H1 (cell line): Measurements from ENCODE around the gene FGF21. TPM values are rescaled to one million over a fixed set of nuclear protein-coding genes. Genes with fewer than 3 reads are reported as not detected.
A peak's percentile ranks its signal among the peaks of the same experiment; 100 is the strongest.

ENCODE experiments used
- CTCF ChIA-PET: fragments of 300-600 bp; sonication (Branson Sonifier 250); formaldehyde crosslinking; loops from one replicate; lab custom pipeline; 2021; ENCODE audit not compliant: partially characterized antibody; lab: Charles Lee
- POLR2A ChIA-PET: fragments of 300-600 bp; sonication (Branson Sonifier 250); formaldehyde crosslinking; loops from one replicate; lab custom pipeline; 2021; ENCODE audit warnings: inconsistent platforms; ENCODE audit not compliant: partially characterized antibody; lab: Charles Lee
- DNase-seq, 2 experiments: peaks; one replicate each; pipeline versions ENCODE4 v3.0.0 to v3.0.0-alpha.2; 2010 to 2022; ENCODE audit warnings: low spot score in 2 of 2, low read depth in 1 of 2, mixed read lengths in 1 of 2
- FAIRE-seq: peaks from 2 replicates; lab custom pipeline; 2011; peaks lifted over from hg19 to GRCh38; lab: Jason Lieb, UNC
- H2AFZ ChIP-seq: 2 replicates; pipeline ENCODE4 v1.8.1; 2012; ENCODE audit warnings: low read length, inconsistent platforms
- H2AK5ac ChIP-seq: 2 replicates; pipeline ENCODE4 v1.6.1; 2013; ENCODE audit warnings: low read depth, low read length
- H2BK120ac ChIP-seq: replicated peaks from 2 replicates; pipeline ENCODE3; 2013; ENCODE audit warnings: low read depth, low read length, inconsistent platforms
- H2BK12ac ChIP-seq: 2 replicates; pipeline ENCODE4 v1.6.1; 2013; ENCODE audit warnings: low read depth, low read length
- H2BK15ac ChIP-seq: 2 replicates; pipeline ENCODE4 v1.6.1; 2013; ENCODE audit warnings: low read length
- H2BK20ac ChIP-seq: 2 replicates; pipeline ENCODE4 v1.6.1; 2013; ENCODE audit warnings: low read length
- H2BK5ac ChIP-seq: 2 replicates; pipeline ENCODE4 v1.6.1; 2013; ENCODE audit warnings: low read depth, low read length
- H3K14ac ChIP-seq: 2 replicates; pipeline ENCODE4 v1.6.1; 2013; ENCODE audit warnings: inconsistent platforms; ENCODE audit not compliant: insufficient read length
- H3K18ac ChIP-seq: 2 replicates; pipeline ENCODE4 v1.6.1; 2013; ENCODE audit warnings: low read length; ENCODE audit errors: extremely low read depth
- H3K23ac ChIP-seq: 2 replicates; pipeline ENCODE4 v1.6.1; 2013; ENCODE audit warnings: inconsistent platforms; ENCODE audit not compliant: insufficient read length
- H3K23me2 ChIP-seq: 2 replicates; pipeline ENCODE4 v1.6.1; 2013; ENCODE audit warnings: low read depth, low read length
- H3K27ac ChIP-seq: 2 replicates; pipeline ENCODE4 v1.6.1; 2011; ENCODE audit warnings: low read depth, low read length, inconsistent platforms
- H3K27me3 ChIP-seq, 4 experiments: replicated peaks in 1 of 4; 1 replicate in 1 of 4; 2 replicates in 3 of 4; pipeline versions ENCODE4 v1.6.1 to v1.8.1; 2011 to 2013; ENCODE audit warnings: low read length in 3 of 4, mild to moderate bottlenecking in 3 of 4, inconsistent platforms in 2 of 4, mixed read lengths in 2 of 4, moderate library complexity in 1 of 4; ENCODE audit not compliant: control insufficient read depth in 3 of 4, insufficient read depth in 3 of 4; ENCODE audit errors: extremely low read depth in 1 of 4
- H3K36me3 ChIP-seq, 4 experiments: 2 replicates each; pipeline versions ENCODE4 v1.6.1 to v1.8.1; 2011 to 2013; ENCODE audit warnings: mild to moderate bottlenecking in 4 of 4, low read length in 3 of 4, moderate library complexity in 2 of 4, control low read depth in 1 of 4, inconsistent platforms in 1 of 4; ENCODE audit not compliant: insufficient read depth in 4 of 4, control insufficient read depth in 2 of 4
- H3K4ac ChIP-seq: replicated peaks from 2 replicates; pipeline ENCODE3; 2013; ENCODE audit warnings: low read length, low read depth, mixed read lengths, inconsistent platforms; ENCODE audit not compliant: insufficient read length
- H3K4me1 ChIP-seq, 4 experiments: replicated peaks in 1 of 4; 1 replicate in 1 of 4; 2 replicates in 3 of 4; pipeline versions ENCODE4 v1.6.1 to v1.8.1; 2011 to 2013; ENCODE audit warnings: low read length in 3 of 4, inconsistent platforms in 2 of 4, mixed read lengths in 1 of 4; ENCODE audit not compliant: insufficient read depth in 4 of 4, control insufficient read depth in 3 of 4
- H3K4me2 ChIP-seq, 2 experiments: 2 replicates each; pipeline versions ENCODE4 v1.6.1 to v1.8.1; 2011 to 2013; ENCODE audit warnings: low read depth in 2 of 2, low read length in 2 of 2, control low read depth in 1 of 2, inconsistent platforms in 1 of 2, mild to moderate bottlenecking in 1 of 2; ENCODE audit not compliant: insufficient read depth in 1 of 2
- H3K4me3 ChIP-seq, 4 experiments: fragments of 200-600, 300-600 bp in 1 of 4; sonication (generic), shearing (Covaris generic), sonication (Bioruptor Twin) in 1 of 4; 2 replicates each; pipeline versions ENCODE4 v1.5.1 to v1.8.1; 2011 to 2016; ENCODE audit warnings: low read length in 4 of 4, low read depth in 3 of 4, control low read depth in 2 of 4, inconsistent platforms in 2 of 4, mild to moderate bottlenecking in 2 of 4, mixed read lengths in 1 of 4, moderate library complexity in 1 of 4; ENCODE audit not compliant: insufficient read depth in 2 of 4; ENCODE audit errors: extremely low read depth in 1 of 4
- H3K56ac ChIP-seq: replicated peaks from 2 replicates; pipeline ENCODE3; 2013; ENCODE audit warnings: low read depth, mild to moderate bottlenecking, mixed read lengths, low read length, inconsistent platforms; ENCODE audit not compliant: insufficient read length
- H3K79me1 ChIP-seq: 2 replicates; pipeline ENCODE4 v1.6.1; 2013; ENCODE audit warnings: low read depth, low read length, control low read depth
- H3K79me2 ChIP-seq, 2 experiments: 2 replicates each; pipeline versions ENCODE4 v1.6.1 to v1.8.1; 2012 to 2013; ENCODE audit warnings: low read length in 2 of 2, mild to moderate bottlenecking in 2 of 2, inconsistent platforms in 1 of 2; ENCODE audit not compliant: insufficient read depth in 2 of 2, control insufficient read depth in 1 of 2
- H3K9ac ChIP-seq, 4 experiments: replicated peaks in 1 of 4; 1 replicate in 1 of 4; 2 replicates in 3 of 4; pipeline versions ENCODE4 v1.6.1 to v1.8.1; 2011 to 2013; ENCODE audit warnings: low read depth in 3 of 4, low read length in 3 of 4, control low read depth in 2 of 4, mild to moderate bottlenecking in 2 of 4, moderate library complexity in 2 of 4, inconsistent platforms in 1 of 4; ENCODE audit errors: extremely low read depth in 1 of 4
- H3K9me3 ChIP-seq, 2 experiments: 2 replicates each; pipeline versions ENCODE4 v1.6.1 to v1.8.1; 2012 to 2013; ENCODE audit warnings: mild to moderate bottlenecking in 2 of 2, moderate library complexity in 2 of 2, control low read depth in 1 of 2, inconsistent platforms in 1 of 2, low read depth in 1 of 2, low read length in 1 of 2, mixed read lengths in 1 of 2; ENCODE audit not compliant: insufficient read depth in 2 of 2
- H4K20me1 ChIP-seq, 2 experiments: replicated peaks in 1 of 2; 2 replicates each; pipeline versions ENCODE3 to v1.8.1; 2011 to 2013; ENCODE audit warnings: inconsistent platforms in 2 of 2, low read length in 2 of 2, mild to moderate bottlenecking in 1 of 2; ENCODE audit not compliant: insufficient read depth in 2 of 2, control insufficient read depth in 1 of 2
- H4K5ac ChIP-seq: 2 replicates; pipeline ENCODE4 v1.6.1; 2013; ENCODE audit warnings: low read length, low read depth, mixed read lengths, inconsistent platforms; ENCODE audit not compliant: insufficient read length
- H4K8ac ChIP-seq: 2 replicates; pipeline ENCODE4 v1.8.0; 2013; ENCODE audit warnings: mild to moderate bottlenecking, moderate library complexity, low read length, inconsistent platforms; ENCODE audit not compliant: insufficient read depth; ENCODE audit errors: extremely low read depth
- H4K91ac ChIP-seq: replicated peaks from 2 replicates; pipeline ENCODE3; 2013; ENCODE audit warnings: low read length, mixed read lengths, inconsistent platforms; ENCODE audit not compliant: insufficient read length
- CTCF ChIP-seq, 3 experiments: IDR thresholded peaks; 1 replicate in 2 of 3; 2 replicates in 1 of 3; pipeline versions ENCODE4 v1.5.1 to v1.6.1; 2011; ENCODE audit warnings: low read length in 3 of 3, mild to moderate bottlenecking in 3 of 3, inconsistent platforms in 2 of 3, low read depth in 1 of 3, moderate library complexity in 1 of 3; ENCODE audit not compliant: insufficient read depth in 1 of 3; ENCODE audit errors: control extremely low read depth in 1 of 3
- EZH2 ChIP-seq: fragments of 200-600 bp; sonication (generic); IDR thresholded peaks from 2 replicates; pipeline ENCODE4 v1.7.1; 2012; ENCODE audit warnings: low read depth, mild to moderate bottlenecking, moderate library complexity, low read length, inconsistent platforms; ENCODE audit not compliant: severe bottlenecking
- FOSL1 ChIP-seq: IDR thresholded peaks from 2 replicates; pipeline ENCODE4 v1.6.1; 2011; ENCODE audit warnings: mild to moderate bottlenecking, low read depth, low read length, moderate library complexity; ENCODE audit not compliant: insufficient read depth
- GTF2F1 ChIP-seq: IDR thresholded peaks from 2 replicates; pipeline ENCODE4 v1.6.1; 2012; ENCODE audit warnings: low read depth, low read length, improper control_type of control experiment, borderline replicate concordance
- KDM1A ChIP-seq: fragments of 200-600, 300-600 bp; sonication (generic); IDR thresholded peaks from 2 replicates; pipeline ENCODE4 v1.7.1; 2016; ENCODE audit warnings: mild to moderate bottlenecking, low read length, borderline replicate concordance
- SP2 ChIP-seq: IDR thresholded peaks from 2 replicates; pipeline ENCODE4 v1.6.1; 2012; ENCODE audit warnings: mild to moderate bottlenecking, low read length, inconsistent platforms
- SRF ChIP-seq: IDR thresholded peaks from 2 replicates; pipeline ENCODE4 v1.6.1; 2011; ENCODE audit warnings: mild to moderate bottlenecking, low read depth, low read length, moderate library complexity
- TAF1 ChIP-seq: IDR thresholded peaks from 2 replicates; pipeline ENCODE4 v1.6.1; 2011; ENCODE audit warnings: mild to moderate bottlenecking, low read depth, low read length
- TBP ChIP-seq: IDR thresholded peaks from 2 replicates; pipeline ENCODE4 v1.6.1; 2011; ENCODE audit warnings: low read depth, low read length, improper control_type of control experiment
- USF2 ChIP-seq: IDR thresholded peaks from 2 replicates; pipeline ENCODE4 v1.6.1; 2011; ENCODE audit warnings: low read length, improper control_type of control experiment
- WGBS, 2 experiments: shearing (Covaris generic) in 1 of 2; methylation state at CpG; one replicate each; pipeline versions ENCODE4 v1.1.6 to v1.1.7; 2013 to 2015; ENCODE audit warnings: low lambda C conversion rate in 2 of 2, mixed read lengths in 2 of 2, inconsistent platforms in 1 of 2, low coverage in 1 of 2, missing lambda C conversion rate in 1 of 2; ENCODE audit not compliant: insufficient replicate concordance in 2 of 2, insufficient coverage in 1 of 2, insufficient read length in 1 of 2; ENCODE audit errors: extremely low coverage in 1 of 2, missing lambda C conversion rate in 1 of 2; 5-methylcytosine and 5-hydroxymethylcytosine counted together
- polyA plus RNA-seq, 7 experiments: library from polyadenylated mRNA; depleted of rRNA in 3 of 7; stranded (reverse) in 5 of 7; unstranded in 2 of 7; fragments of >200 nt in 5 of 7; fragments of 200-250 nt in 2 of 7; gene quantifications; 1 replicate in 5 of 7; 2 replicates in 1 of 7; 4 replicates in 1 of 7; pipeline versions ENCODE4 v1.2.1 to v1.2.3, GENCODE V29; 2011 to 2013; ENCODE audit warnings: missing spikeins in 2 of 7, mixed read lengths in 2 of 7
- total RNA-seq: library from RNA; stranded (reverse); fragmentation: NEBNext Ultra II Directional; extraction: Animal tissue kit (Norgen Biotek cat#: 25700); gene quantifications from 2 replicates; pipeline ENCODE4 v1.2.1, GENCODE V29; 2021

FGF21 gene
- total and polyA plus RNA-seq, 2 of the 8 experiments (the other 6 are each of a cell fraction or from before 2014, with no cell fraction given): 0.48 to 0.80 TPM

GRCh38 chr19:48804496-48804895 is 49.2 kb downstream of the FGF21 start:
- H3K23me2 ChIP-seq: no peaks in the 10 kb centered on the region; the same call in 1 of the 2 replicates
- CTCF ChIA-PET: interaction anchor here (0.9 to 1.9 kb wide), 7 partner anchors 9 to 188 kb away, joined by 3 to 7 read pairs (median 4); partner anchors contain the start of gene GYS1
- 0 out of 2 replicates have a peak overlapping the region, but pooled peaks have one; percentile 14 for H2BK12ac ChIP-seq
- peaks cover 0 to 24% (median 15%) of the 10 kb centered on the region in 4 experiments; a peak in 6 of 7 replicates for H3K4me1 ChIP-seq
- 87% methylated on average over 8 of the region's 8 CpGs; no CpG with 5 or more reads in 1 of the 2 experiments for WGBS, 2 experiments
- H3K36me3 ChIP-seq: no peaks in the 10 kb centered on the region
- no peak overlapping the region for H3K18ac ChIP-seq
- no peak overlapping the region for H3K4me2 ChIP-seq
- DNase-seq: no peak
- H3K27me3 ChIP-seq: peaks cover 0 to 2% (median 0%) of the 10 kb centered on the region in 4 experiments; a peak in 2 of 7 replicates
- FAIRE-seq: no peak
- H3K9ac ChIP-seq: no peak overlapping the region
- H4K91ac ChIP-seq: no peak overlapping the region
- H3K4ac ChIP-seq: no peak overlapping the region
- no peak overlapping the region for H2BK20ac ChIP-seq
- no peak overlapping the region for H2BK120ac ChIP-seq
- H4K20me1 ChIP-seq: peaks cover 0 to 1% of the 10 kb centered on the region in 2 experiments
- no peak overlapping the region for H3K56ac ChIP-seq
- POLR2A ChIA-PET: interaction anchor here (0.9 kb wide), 1 partner anchor 9 kb away, joined by 4 read pairs; no protein-coding TSS in a partner anchor
- no peak overlapping the region for H2BK15ac ChIP-seq
- no peak overlapping the region for H2AK5ac ChIP-seq
- H3K4me3 ChIP-seq: no peak overlapping the region
- no peaks in the 10 kb centered on the region for H3K79me1 ChIP-seq
- no peak overlapping the region for H4K8ac ChIP-seq
- H3K27ac ChIP-seq: no peak overlapping the region
- no peak overlapping the region for H2BK5ac ChIP-seq
- H4K5ac ChIP-seq: no peak overlapping the region
- 0 out of 4 replicates have a peak, but pooled peaks cover 0 to 4% of the 10 kb centered on the region in 2 experiments for H3K79me2 ChIP-seq
- no peak overlapping the region for H3K14ac ChIP-seq
- no peaks in the 10 kb centered on the region for H3K9me3 ChIP-seq
- H3K23ac ChIP-seq: no peak overlapping the region
- no peak overlapping the region for H2AFZ ChIP-seq
- TF ChIP-seq USF2 (no peak), FOSL1 (no peak), EZH2 (no peak), KDM1A (no peak), GTF2F1 (no peak), TAF1 (no peak), CTCF (IDR thresholded peaks at IDR 0.05; ENCODE audit: control extremely low read depth in 1 of 3, insufficient read depth in 1 of 3, low read depth in 1 of 3, low read length in 3 of 3) (no peak), SRF (no peak), SP2 (no peak), TBP (no peak)
